PC-3 (cell line): Measurements from ENCODE around the gene GCHFR.

Experiments
- CTCF ChIP-seq: fragments of 300-600 bp; sonication (generic); conservative IDR thresholded peaks from 2 replicates; pipeline ENCODE4 v1.5.1; 2017; ENCODE audit warnings: antibody characterized with exemption, low read depth, mild to moderate bottlenecking, low read length
- EZH2 ChIP-seq: fragments of 300-600 bp; sonication (generic); IDR thresholded peaks from one replicate; pipeline ENCODE4 v1.6.1; 2017; ENCODE audit warnings: antibody characterized with exemption, mild to moderate bottlenecking, low read length; ENCODE audit not compliant: unreplicated experiment

- TF ChIP-seq EZH2: no peak
- no peak for TF ChIP-seq CTCF
Observed at GRCh38 chr15:40714144-40714543, 49.7 kb upstream of the GCHFR start.
